Brain microvascular endothelial cell (primary cell): ENCODE results near the gene DSTN.

Source experiments
- DNase-seq: peaks from one replicate; pipeline ENCODE4 v3.0.0-alpha.2; 2020
- H3K27ac ChIP-seq: fragments of 250-450 bp; sonication (Bioruptor Pico); 2 replicates; pipeline ENCODE4 v1.5.1; 2020; ENCODE audit warnings: mild to moderate bottlenecking, moderate library complexity
- H3K27me3 ChIP-seq: fragments of 250-450 bp; sonication (Bioruptor Pico); replicated peaks from 2 replicates; pipeline ENCODE4 v1.5.1; 2020; ENCODE audit warnings: mild to moderate bottlenecking
- H3K36me3 ChIP-seq: fragments of 250-450 bp; sonication (Bioruptor Pico); replicated peaks from 2 replicates; pipeline ENCODE4 v1.5.1; 2020; ENCODE audit warnings: mild to moderate bottlenecking
- H3K4me3 ChIP-seq: 2 replicates; pipeline ENCODE4 v1.5.1; 2011; ENCODE audit warnings: low read depth, mild to moderate bottlenecking, control low read depth, low read length, moderate library complexity
- CTCF ChIP-seq: IDR thresholded peaks from 2 replicates; pipeline ENCODE4 v1.5.1; 2011; ENCODE audit warnings: low read depth, mild to moderate bottlenecking, moderate library complexity, low read length, control low read depth, inconsistent platforms; ENCODE audit errors: missing control alignments
- in situ Hi-C: cut with HindIII; loops from 2 replicates; pipeline ENCODE4 v1.10.0; 2017; ENCODE audit warnings: low sequenced_read_pairs, low pct_ligation_motif_present

Gene DSTN

GRCh38 chr20:17576215-17576614, 6.3 kb downstream of the DSTN start:
- in situ Hi-C loops = no loop called here
- no peaks in the 10 kb centered on the region for H3K27me3 ChIP-seq
- no peak for TF ChIP-seq CTCF

GRCh38 chr20:17579369-17580039, 9.6 kb downstream of the DSTN start:
- DNase-seq = no peak
- in situ Hi-C loops = no loop called here
- Histone ChIP-seq H3K27me3 (no peaks in the 10 kb centered on the region), H3K36me3 (peaks cover 9% of the 10 kb centered on the region), H3K4me3 (no peak overlapping the region), H3K27ac (no peak overlapping the region)
- no peak for TF ChIP-seq CTCF

More at GRCh38 chr20:17576215-17576614, 6.3 kb downstream of the DSTN start:
- no peak for DNase-seq
- Histone ChIP-seq H3K36me3 (peaks cover 15% of the 10 kb centered on the region), H3K27ac (no peak overlapping the region), H3K4me3 (no peak overlapping the region)

GRCh38 chr20:17580895-17581294, 11.0 kb downstream of the DSTN start:
- H3K4me3 ChIP-seq = no peak overlapping the region
- TF ChIP-seq CTCF = no peak
- H3K27ac ChIP-seq = no peak overlapping the region
- H3K27me3 ChIP-seq = no peaks in the 10 kb centered on the region
- no peak for DNase-seq
- in situ Hi-C loops = no loop called here
- peaks cover 7% of the 10 kb centered on the region for H3K36me3 ChIP-seq

- Histone ChIP-seq H3K27ac (no peak overlapping the region), H3K4me3 (no peak overlapping the region), H3K27me3 (no peaks in the 10 kb centered on the region), H3K36me3 (peaks cover 2% of the 10 kb centered on the region)
- in situ Hi-C loops = no loop called here
- no peak for DNase-seq
- no peak for TF ChIP-seq CTCF
These were observed 13.3 kb downstream of the DSTN start for GRCh38 chr20:17583126-17583525.

- no peak for DNase-seq
- H3K36me3 ChIP-seq = peaks cover 4% of the 10 kb centered on the region
These were observed 14.8 kb downstream of the DSTN start for GRCh38 chr20:17584689-17585088.

More at GRCh38 chr20:17584689-17585088, 14.8 kb downstream of the DSTN start:
- no peak for TF ChIP-seq CTCF
- H3K4me3 ChIP-seq = no peak overlapping the region
- no peaks in the 10 kb centered on the region for H3K27me3 ChIP-seq
- in situ Hi-C loops = no loop called here
- no peak overlapping the region for H3K27ac ChIP-seq
